T-helper 2 cell (primary cell): ENCODE results near the gene COL4A2.
"Not testable (repeated sequence)": the region's sequence is repeated elsewhere in the genome, so short reads cannot be mapped to it uniquely, and the experiment has no call there.

ENCODE experiments used
- DNase-seq, 5 experiments: peaks; one replicate each; pipeline versions ENCODE4 v3.0.0 to v3.0.0-alpha.2; 2012 to 2022

COL4A2 gene

DNA sequence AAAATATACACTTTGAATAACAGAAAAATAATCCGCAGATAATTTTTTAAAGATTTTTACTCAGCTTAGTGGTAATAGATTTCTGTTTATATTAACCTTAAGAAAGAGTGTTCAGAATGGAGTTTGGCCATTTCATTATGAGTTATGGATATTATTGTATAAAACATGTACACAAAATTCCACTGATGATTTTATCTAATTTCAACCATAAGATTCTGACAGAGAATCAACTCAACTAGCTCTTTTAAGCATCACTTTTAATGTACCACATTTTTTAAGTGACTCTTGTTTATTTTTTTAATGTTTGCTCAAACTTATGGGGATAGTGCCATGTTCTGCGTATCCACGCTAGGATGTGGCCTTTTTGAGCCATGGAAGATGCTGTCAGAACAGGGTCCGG is 75.7 kb downstream of the COL4A2 start:
- DNase-seq = no peak

DNA sequence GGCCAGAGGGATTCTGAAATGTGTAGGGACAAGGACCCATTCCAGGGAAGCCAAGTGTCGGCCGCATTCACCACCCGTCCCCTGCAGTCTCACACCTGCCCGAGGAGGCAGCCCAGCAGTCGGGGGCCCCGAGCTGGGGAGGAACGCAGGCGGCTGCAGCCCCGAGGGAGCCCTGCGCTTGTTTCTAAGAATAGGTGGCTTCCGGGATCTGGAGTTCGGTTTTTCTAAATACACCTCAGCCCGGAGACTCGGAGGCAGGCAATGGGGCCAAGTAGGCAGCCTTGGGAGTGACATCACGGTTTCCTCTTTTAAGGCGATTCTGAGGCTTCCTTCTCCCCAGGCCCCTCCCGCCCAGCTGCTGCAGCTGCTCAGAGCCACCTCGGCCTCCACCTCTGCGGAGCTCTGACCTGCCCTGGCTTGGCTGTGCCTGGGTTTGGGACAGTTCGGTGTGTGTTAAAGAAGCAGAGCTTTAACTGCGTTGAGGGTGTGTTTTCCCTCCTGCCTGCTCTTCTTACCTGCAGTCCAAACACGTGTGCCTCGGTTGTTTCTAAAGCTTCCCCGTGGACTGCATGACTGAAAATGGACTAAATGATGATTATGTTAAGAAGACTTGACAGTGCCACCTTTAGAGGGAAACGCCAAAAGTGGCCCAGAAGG is 80.5 kb downstream of the COL4A2 start:
- no peak for DNase-seq

DNA sequence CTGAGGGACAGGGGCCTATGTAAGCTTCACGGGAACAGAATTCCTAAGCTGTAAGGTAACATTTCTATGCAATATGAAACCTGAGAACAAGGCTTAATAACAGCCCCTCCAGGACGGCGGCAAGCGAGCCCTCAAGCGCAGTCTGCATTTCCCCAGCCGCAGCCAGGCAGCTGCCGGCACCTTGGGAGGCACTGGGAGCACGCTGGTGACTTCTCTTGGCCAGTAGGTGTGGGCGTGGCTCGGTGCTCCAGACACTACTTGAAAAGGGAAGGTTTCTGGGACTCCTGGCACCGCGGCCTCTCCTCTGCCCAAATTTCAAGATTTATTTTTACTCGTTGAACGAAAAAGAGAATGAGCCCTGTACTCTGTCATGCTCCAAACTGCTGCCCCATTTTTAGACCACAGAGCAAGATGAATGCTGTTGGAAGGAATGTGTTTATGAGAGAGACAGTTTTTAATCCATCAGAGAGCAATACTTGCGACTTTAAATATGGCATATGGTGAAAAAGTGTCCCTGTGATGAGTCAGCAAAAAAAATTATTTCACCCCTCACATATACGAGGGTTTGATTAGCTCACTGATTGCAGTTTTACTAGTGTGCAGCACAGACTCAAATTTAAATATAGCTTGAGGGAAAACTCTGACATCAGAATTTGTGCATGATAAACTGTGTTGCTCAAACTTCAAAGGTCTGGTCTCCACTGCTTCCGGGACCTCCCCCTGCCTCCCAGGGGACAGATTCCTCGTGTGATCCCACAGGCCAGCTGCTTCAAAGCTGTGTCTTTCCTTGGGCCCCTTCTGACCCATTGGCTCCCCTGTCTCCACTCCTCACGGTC is 81.2 kb downstream of the COL4A2 start:
- DNase-seq = no peak

DNA sequence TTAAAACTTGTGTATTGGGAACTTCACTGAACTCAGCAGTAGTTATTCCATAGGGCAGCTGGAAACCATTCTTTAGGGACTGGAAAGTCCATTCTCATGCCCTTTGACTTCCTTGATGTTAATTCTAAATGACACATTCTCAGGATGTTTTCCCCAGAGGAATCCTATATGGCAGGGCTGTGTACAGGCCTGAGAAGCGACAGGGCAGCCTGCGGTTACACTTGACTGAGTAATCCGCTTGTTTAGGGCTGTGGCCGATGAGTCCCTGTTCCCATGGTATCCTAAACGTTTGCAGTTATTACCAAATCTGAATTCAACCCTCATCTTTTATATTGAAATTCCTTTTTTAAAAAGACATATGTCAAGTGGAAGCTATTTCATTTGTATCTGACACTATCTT is 83.5 kb downstream of the COL4A2 start:
- no peak for DNase-seq

DNA sequence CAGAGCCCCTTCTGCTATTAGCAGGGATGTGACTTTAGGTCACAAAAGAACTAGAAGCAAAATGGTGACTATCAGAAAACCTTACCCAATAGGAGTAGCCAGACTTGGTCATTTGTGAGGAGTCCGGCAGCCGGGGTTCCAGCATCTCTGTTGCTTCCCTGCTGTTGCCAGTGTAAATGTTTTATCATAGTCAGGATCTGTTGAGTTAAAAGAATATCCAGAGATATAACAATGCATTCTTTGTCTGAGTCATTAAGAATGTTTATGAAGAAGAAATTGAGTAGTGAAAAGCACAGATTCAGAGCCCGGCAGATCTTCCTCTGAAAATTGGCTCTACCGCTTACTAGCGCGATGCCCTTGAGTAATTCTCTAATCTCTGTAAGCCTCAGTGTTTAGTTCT is 84.2 kb downstream of the COL4A2 start:
- no peak for DNase-seq

DNA sequence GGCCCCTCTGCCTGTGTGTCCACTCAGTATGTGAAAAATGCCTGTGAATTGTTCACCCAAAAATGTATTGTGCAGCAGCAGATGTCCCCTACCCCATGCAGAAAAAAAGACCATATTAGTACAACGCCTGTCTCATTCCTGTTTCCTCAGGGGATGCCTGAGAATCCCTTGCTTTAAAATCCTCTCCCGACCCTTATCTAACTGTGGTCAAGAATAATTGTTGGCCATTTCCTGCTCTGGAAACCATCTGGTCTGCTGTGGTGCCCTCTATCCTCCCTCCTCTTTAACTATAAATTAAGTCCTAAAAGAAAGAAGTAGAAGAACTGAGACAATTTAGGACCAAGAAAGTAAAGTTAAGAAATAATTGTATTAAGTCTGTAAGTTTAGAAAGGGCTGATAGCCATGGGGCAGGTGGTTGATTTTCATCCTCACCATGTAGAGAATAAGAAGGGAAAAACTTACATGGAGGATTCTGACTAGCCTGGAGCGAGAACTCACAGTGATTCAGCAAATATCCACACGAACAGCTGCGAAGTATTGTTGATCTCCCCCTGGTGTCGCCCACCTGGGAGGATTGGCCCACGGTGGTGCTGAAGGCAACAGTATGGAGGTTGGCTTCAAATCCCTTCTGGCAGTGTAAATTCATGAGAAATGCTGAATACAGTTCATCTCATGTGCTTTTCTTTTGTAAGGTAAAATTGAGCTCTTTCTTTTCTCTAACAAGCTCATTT is 85.6 kb downstream of the COL4A2 start:
- DNase-seq = no peak

DNA sequence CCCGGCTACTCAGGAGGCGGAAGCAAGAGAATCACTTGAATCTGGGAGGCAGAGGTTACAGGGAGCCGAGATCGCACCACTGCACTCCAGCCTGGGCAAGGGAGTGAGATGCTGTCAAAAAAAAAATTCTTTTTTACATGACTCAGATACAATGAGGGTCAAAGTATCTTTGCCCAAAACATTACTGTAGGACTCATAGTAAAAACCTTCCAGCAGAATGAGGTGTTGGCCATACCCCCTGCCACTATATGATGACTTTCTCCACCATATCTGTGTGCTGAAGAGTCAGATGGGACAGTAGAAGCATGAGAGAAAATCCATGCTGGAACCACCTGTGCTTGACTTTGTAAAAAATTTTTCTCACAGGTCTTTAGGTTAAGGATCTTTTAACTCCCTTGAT is 86.7 kb downstream of the COL4A2 start:
- no peak for DNase-seq

DNA sequence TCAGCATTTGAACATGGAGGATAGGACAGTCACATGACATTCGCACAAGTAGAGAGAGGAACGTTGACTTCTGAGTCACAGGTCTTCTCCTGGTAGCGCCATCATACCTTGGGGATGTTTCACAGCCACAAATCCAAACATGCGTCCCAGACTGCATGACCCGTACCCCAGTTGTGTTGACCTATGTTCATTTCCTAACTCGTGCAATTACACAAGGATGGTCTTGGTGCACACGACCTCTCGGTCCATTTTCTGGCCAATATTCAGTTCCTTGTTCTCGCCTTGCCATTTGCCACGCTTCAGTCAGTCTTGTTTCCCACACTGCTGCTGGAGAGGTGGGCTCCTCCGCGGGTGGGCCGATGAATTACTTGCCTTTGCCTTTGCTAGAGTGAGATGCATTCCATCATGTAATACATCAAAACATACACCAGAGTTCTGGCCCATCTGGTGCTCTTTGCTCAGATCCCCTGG is 87.3 kb downstream of the COL4A2 start:
- no peak for DNase-seq

DNA sequence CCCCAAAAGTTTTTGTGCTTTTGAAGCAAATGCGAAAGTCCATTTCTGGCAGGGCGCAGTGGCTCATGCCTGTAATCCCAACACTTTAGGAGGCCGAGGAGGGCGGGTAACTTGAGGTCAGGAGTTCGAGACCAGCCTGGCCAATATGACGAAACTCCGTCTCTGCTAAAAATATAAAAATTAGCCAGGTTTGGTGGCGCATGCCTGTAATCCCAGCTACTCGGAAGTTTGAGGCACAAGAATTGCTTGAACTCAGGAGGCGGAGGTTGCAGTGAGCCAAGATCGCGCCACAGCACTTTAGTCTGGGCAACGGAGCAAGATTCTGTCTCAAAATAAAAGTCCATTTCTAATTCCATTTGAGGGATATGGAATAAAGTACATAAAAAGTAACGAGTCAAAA is 88.5 kb downstream of the COL4A2 start:
- DNase-seq = not testable (repeated sequence)

DNA sequence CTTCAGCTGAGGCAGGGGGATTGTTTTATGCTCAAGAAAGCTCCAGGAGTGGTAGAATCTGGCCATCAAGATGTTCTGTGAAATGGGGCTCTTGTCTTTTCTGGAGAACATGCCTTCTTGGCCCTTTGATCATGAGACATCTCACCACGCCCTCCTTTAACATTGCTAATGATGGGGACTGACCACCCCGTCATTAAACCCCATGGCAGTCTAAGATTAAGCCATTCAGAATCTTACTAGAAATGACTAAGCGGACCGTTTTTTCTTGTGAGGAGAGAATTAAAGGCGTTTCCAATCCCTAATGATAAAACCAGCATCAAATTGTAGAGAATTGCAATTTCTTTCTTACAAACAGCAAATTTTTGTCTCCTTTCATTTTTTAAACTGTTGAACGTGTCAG is 89.4 kb downstream of the COL4A2 start:
- DNase-seq = no peak

DNA sequence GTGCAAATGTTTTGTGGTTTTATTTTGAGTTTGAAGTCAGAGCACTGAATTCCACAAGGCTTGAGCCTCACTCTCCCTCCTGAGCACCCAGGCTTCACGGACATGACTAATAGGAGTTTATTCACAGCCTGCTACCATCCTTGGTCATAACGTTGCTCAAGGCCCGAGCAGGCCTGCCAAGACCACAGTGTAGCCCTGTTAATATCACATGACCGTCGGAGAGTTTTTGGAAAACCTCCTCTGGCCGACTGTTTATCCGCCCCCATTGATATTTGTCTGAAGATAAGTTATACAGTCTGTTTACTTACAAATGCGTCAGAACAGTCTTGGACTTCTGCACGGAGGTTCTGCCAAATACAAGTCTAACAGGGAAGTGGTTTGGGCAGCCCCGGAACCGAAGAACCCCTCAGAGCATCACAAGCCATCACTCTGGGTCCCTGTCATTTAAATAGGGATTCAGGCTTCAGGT is 89.9 kb downstream of the COL4A2 start:
- no peak for DNase-seq

DNA sequence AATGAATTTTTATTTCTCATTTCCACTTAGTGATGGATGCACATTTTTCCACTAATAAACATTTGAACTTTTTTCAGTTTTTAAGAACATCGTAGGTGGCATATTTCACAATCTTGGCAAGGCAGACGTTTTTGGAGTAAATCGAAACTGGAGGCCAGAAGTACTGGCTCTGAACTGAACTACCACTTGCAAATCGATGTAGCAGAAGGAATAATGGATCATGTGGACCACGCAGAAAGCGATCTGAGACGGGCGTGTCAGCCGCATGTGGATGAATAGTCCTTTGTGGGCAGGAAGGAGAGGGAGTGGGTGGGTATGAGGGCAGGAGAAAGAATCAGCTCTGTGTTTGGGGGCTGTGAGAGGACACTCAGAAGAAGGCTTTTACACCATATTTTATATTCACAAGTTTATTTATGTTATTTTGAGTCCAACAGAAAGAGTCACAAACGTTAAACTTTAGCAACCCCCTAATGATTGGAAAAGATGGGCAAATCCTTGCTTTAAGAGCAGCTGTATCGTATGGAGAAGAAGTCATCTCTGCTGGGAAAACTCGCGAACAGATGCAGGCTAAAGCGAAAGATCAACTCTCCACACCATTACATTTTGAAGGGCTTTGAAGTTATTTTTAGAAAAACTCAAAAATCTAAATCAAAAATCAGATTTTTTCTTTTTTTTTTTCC is 90.5 kb downstream of the COL4A2 start:
- DNase-seq = no peak

DNA sequence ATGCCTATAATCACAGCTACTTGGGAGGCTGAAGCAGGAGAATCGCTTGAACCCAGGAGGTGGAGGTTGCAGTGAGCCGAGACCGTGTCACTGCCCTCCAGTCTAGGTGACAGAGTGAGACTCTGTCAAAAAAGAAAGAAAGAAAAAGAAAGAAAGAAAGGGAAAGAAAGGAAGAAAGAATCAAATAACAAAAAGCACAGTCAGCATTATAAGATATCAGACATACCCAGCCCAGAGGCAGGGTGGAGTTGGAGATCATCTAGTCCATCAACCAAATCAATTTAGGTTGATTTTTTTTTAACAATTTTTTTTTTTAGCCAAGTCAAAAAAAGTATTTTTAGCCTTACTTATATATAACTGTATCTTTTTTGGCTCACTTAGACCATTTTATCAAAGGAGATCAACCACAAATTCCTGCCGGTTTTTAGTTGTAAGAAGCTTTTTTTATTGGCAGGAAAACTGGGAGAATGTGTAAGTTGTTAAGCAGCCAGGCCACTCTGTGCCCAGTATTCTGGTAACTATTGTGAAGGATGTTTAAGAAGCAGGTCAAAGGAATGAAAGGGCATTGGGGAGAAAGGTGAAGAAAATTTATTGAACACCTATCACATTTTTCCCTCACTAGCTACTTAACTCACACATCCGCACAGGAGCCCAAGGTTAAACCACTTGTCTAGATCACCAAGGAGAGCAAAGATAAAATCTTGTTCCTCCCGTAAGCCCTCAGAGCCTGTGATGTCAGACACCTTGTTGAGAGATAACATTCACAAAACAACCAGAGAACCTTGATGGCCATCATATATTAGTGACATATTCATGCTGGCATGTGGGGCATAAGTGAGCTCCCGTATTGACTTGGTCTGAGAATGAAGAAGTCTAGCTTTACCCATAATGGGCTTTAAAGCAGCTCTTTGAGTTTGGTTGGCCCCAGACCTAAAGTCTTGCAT is 91.8 kb downstream of the COL4A2 start:
- DNase-seq = no peak

DNA sequence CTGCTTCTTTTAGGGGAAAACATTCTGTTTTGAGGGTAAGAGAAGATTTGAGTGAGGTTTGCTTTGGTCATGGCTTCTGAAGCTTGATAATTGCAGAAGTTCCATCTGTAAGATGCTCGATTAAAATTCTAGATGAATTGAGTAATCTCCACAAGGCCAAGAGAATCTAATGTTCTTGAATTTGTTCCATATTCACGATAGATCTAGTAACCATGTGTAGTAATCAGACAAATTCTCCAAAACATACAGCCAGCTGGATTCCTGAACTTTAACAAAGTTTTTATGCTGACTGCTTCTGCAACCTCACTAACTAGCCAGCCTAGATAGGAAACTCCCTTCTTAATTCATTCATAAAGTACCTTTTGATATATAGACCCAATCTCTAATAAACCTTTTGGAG is 92.7 kb downstream of the COL4A2 start:
- DNase-seq = no peak

DNA sequence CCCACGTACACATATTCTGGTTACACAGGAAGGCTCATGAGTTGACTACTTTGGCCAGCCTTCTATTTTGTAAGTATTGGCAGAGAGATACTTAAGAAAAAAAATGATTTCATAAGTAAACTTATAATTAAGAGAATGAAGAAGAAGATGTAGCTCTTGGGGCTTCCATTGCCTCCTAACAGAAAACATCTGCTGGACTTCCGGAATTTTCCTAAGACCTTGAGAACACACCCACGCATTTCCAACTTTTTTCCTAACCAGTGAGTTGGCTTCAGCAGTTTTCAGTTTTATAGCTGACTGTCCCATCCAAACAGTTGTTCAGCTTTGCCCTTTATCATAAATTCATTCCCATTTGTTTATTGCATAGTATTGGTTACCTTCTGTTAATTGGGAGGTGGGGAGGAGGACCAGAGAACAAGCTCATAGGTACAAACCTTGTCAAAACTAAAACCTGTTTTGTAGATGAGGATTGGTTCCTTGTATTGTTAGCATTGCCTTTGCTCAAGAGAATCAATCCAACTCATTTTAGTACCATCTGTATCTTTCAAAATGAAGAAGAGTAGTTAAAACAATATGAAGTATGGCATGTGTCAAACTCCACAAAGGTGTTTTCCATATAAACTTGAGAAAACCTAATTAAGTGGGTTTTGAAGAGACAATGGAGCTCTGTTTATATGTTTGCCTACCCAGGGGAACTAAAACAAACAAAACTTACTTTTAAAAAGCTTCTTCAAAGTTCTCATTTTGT is 93.9 kb downstream of the COL4A2 start:
- DNase-seq = no peak

DNA sequence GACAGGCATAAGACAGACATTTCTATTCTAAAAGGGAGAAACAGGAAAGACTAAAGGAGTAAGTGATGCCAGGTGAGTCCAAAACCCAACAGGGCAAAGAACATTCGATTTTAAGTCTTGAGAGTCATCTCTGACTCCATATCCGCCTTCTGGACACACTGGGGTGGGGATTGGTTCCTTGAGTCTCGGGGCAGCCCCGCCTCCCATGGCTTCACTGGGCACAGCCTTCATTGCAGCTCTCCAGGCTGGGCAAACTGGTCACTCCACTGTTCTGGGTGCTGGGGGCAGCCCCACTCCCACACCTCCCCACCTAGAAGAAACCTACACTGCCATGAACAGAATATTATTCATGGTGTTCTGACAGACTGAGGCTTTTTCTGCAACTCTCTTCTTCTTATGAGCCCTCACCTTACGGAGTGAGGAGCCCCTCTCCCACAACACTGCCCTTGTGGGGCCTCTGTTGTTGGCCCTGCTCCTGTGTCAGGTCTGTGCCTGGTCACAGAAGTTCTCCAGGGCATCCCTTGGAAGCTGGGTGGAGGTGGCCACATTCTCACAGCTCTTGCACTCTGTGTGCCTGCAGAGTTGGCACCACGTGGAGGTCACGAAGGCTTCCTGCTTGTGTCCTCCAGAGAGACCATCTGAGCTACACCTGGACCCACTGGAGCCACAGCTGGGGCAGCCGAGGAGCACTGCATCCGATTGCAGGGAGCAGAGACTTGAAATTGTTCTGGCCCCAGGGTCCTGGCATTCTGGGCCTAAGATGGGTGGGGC is 95.4 kb downstream of the COL4A2 start:
- no peak for DNase-seq

DNA sequence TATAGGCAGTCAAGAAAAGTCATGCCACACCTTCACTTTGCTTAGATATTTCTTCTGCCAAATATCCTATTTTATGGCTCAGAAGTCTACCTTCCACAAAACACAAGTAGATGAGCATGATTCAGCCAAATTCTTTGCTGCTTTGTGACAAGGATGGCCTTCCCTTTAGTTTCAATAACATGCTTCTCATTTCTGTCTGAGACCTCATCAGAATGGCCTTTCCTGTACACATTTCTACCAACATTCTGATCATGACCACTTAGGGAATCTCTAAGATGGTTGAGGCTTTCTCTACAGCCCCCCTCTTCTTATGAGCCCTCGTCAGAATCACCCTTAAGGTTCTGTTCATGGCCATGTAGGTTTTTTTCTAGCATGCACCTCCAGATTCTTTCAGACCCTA is 96.2 kb downstream of the COL4A2 start:
- no peak for DNase-seq

DNA sequence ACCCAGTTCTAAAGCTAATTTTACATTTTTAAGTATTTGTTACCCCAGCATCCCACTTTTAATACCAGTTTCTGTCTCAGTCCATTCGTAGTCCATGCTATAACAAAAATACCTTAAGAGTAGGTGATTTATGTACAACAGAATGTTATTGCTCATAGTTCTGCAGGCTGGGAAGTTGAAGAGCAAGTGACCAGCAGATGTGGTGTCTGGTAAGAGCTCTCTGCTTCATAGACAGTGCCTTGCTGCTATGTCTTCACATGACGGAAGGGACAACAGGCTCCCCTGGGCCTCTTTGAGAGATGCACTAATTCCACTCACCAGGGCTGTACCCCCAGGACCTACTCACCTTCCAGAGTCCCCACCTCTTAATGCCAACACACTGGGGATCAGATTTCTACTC is 96.6 kb downstream of the COL4A2 start:
- DNase-seq = no peak

DNA sequence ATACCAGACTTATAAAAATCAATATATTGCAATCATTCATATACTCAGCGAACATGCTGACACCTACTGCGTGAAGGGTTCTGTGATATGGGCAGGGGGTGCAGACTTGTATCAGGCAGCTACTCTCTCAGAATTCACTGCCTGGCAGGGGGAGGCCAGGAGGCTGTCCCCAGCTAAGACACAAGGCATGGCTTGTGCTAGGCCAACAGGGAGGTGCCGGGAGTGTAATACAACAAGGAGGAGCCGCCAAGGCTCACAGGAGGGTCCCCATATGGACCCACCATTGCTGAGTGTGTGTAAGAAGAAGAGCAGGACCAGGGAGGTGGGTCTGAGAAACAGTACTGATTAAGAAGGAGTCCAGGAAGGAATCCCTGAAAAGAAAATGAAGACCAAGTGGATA is 97.2 kb downstream of the COL4A2 start:
- DNase-seq = no peak
